Measurements from ENCODE around the gene PRKAR1B. TPM values are rescaled to one million over a fixed set of nuclear protein-coding genes. Genes with fewer than 3 reads are reported as not detected.

The PRKAR1B gene
- total RNA-seq, 1 experiment from 2014 or later: 35.3 TPM

DNA sequence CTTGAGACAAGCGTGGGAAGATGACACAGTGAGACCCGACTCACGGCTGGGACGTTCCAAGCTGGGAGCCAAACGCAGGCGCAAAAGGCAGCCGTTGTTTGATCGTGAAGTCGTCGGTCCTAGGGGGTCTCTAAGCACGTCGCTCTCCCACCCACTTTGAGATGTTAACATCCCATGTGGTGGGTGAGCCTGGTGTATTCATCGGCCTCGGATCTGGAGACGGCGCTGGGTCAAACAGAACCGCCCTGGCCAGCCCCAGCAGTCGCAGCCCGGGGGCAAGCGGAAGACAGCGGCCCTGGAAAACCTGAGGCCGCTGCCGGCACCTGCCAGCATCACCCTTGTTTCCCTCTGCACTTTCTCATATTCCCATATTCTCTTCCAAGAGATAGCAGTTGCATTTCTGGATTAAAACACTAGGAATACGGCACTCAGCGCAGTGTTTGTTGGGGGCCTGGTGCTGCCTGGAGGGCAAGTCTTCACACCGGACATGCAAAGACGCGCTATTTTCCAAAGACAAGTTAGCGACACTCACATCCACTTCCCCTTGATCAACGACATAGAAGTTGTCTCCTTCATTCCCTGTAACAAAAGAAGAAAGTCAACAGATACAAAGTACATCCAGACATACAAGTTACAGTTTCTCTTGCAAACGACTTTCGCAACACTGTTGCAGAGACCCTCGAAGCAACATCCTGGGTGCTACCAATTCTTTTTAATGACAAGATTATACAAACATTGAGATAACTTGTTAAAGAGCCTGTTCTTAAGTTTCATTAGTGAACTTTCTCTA lies 121.2 kb downstream of the PRKAR1B start:
- DNase-seq (ENCODE audit: low read depth): no peak
- in situ Hi-C loops (cut with HindIII; ENCODE audit: low pct_unique_long_range_greater_than_20kb, low sequenced_read_pairs): no loop called here

DNA sequence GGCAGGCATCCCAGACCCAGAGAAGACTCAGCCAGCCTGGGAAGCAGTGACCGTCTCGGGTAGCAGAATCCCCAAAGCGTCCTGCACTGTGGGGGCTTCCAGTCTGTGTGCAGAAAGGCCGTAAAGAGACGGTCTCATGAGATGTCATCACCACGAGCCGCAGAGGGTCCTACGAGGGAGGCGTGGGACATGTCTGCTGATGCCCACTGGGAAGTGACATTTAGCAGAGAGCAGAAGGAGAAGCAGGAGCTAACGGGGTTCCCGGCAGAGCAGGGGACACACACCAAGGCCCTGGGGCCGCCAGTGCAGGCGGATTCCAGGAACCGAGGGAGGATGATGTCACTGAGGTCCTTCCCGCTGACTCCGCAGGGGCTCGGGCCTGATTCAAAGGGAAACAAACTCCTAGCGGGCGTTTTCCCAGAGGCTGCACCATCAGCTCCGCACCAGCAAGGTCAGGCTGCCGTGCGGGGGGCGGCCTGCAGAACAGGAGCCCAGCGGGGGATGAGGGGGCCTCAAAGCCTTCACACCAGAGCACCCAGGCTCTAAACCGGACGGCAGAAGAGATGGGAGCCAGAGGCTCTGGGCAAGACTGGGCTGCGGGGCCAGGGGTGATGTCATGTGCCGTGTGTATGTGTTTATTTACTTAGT lies 122.1 kb downstream of the PRKAR1B start:
- no peak for DNase-seq (ENCODE audit: low read depth)

DNA sequence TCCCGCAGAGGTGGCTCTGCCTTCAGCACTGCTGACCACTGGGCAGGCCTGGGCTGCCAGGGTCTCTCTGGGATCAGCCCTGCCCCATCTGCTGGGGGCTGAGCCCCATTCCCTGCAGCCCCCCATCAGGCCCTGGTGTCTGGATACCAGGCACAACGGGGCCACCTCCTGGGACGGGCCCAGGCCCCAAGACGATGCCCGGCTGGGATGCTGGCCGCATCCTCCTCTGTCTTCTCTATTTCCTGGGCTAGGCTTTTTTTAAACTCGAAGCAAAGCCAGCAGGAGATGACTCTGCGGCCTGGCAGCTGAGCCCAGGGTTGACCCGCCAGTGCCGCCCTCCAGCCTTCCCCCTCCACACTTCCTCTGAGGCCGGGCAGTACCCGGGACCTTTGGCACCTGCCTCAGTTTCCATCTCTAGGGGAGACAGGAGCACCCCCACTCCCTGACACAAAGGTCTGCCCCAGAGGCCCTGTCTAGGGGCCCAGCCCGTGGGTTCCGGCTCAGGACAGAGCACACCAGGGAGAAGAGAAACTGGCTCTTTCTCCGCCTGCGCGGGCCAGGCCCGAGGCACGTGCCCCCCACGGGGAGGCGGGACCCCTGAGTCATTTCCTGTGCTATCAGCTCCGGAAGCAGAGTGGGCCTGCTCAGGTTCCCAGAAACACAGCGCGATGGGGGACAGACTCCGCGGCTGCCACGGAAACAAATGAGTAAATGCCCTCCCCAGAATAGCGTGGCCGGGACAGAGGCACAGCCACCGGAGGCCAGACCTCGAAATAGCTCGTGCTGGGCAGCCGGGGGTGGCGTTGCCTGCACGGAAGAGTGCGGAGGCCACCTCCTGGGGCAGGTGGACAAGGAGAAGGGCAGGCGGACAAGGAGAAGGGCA lies 122.8 kb downstream of the PRKAR1B start:
- no peak for DNase-seq (ENCODE audit: low read depth)
- in situ Hi-C loops (cut with HindIII; ENCODE audit: low pct_unique_long_range_greater_than_20kb, low sequenced_read_pairs): no loop called here

More for the DNA sequence above, 122.1 kb downstream of the PRKAR1B start:
- in situ Hi-C loops (cut with HindIII; ENCODE audit: low pct_unique_long_range_greater_than_20kb, low sequenced_read_pairs): no loop called here

DNA sequence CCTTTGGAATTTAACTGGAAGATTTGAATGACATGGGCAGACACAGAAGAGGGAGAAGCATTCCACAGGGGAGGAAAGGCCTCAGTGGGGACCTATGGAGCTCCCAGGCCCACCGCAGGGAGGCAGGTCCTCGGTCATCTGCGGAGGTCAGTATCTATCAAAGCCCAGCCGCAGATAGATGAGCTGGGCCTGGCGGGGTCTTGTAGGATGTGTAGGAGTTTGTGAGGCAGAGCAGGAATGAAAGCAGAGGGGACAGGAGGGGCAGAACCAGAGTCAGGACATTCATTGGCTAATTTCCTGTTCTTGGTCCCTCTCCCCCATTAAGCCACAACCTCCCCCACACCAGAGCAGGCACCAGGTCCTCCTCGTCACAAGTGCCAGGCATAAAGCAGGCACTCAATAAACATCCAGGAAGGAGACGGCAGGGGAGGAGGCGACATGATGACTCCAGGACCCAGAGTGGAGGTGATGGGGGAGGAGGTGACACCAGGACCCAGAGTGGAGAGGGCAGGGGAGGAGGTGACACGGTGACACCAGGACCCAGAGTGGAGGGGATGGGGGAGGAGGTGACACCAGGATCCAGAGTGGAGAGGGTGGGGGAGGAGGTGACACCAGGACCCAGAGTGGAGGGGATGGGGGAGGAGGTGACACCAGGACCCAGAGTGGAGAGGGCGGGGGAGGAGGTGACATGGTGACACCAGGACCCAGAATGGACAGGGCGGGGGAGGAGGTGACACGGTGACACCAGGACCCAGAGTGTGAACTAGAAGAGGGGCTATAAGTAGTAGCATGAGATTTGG lies 123.7 kb downstream of the PRKAR1B start:
- no peak for DNase-seq (ENCODE audit: low read depth)
- in situ Hi-C loops (cut with HindIII; ENCODE audit: low pct_unique_long_range_greater_than_20kb, low sequenced_read_pairs): no loop called here

DNA sequence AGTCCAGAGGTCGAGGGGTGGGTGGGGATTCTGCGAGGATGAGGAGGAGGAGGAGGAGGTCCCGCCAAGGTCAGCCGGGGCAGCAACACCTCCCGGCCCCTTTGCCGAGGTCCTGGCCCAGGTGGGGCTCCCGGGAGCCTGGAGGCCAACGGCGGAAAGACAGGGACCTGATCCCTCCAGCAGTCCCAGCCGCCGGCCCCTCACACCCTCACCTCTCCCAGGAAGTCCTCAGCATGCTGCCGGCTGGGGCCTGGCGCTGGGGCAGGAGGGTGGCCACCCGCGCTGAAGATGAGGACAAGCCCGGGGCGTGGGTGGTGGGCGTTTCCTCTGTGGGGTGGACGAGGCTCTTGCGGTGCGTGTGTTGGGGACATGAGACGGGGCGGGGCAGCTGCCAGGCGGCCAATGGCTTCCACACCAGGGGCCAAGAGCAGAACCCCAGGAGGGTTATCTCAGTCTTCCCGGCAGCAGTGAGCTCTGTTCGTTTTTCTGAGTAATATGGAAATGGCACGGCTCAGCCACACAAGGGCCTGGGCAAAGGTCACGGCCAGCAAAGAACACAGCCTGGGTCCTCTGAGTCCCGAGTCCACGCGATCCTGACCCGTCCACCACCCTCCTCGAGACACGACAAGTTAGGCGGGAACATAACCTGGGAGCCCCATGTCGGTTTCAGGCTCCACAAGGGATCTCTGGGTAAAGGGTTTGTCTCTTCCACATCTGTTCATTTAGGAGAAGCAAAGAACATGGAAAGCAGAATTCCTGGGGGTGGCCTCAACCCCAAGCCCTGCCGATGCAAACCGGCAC lies 124.5 kb downstream of the PRKAR1B start:
- in situ Hi-C loops (cut with HindIII; ENCODE audit: low pct_unique_long_range_greater_than_20kb, low sequenced_read_pairs): no loop called here
- no peak for DNase-seq (ENCODE audit: low read depth)

DNA sequence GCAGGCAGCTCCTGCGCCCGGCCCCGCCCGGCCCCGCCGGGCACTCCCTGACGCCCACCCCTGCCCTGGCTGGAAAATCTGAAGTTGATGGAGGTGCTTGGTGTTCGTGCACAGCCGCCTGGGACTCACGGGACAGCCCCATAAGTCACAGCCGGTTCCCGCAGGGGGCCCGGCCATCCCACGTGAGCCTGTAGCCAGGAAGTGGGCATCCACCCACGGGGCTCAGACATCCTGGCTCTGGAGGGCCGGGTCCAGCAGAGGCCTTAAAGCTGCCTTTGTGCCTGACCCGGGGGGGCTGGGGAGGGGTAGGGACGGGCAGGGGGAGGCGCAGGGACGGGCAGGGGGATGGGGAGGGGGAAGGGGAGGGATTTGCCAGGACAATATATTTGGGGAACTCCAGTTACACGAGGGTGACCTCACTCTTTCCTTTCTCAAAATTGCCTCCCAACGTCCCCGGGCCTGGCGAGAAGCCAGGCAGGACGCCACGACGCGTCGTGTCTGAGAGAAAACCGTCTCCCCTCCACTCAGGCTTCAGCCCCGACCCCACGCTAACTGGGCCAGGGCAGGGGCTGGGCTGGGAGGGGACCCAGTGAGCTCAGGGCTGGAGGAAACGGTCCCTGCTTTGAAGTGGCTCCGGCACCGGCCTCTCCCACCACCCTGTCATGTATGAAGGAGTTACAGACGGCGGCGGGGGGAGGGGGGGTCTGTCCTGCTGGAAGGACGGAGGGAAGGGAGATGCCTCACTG lies 125.3 kb downstream of the PRKAR1B start:
- in situ Hi-C loops (cut with HindIII; ENCODE audit: low pct_unique_long_range_greater_than_20kb, low sequenced_read_pairs): no loop called here
- DNase-seq (ENCODE audit: low read depth): no peak

DNA sequence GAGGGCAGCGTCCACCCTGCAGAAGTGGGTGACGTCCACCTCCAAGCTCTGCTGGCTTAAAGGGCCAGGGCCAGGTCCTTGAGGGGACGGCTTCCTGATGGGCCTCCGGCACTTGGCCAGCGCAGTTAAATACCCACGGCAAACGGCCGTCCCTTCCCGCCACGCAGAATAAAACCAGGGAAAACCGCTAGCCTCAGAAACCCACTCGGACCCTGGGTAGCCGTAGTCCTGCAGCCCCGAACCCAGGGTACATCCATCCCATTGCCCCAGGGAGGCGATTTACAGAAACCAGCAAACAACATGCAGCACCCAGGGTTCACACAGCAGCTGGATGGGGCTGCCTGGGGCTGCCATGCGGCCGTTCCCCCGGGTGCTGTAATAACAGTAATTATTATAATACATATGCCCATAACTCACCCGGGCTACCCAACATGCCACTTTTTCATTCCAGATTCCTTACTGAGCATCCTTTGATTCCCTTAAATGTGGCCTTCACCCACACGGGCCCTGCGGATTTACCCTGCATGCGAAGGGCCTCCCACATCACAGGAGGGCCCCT lies 126.0 kb downstream of the PRKAR1B start:
- no peak for DNase-seq (ENCODE audit: low read depth)
- in situ Hi-C loops (cut with HindIII; ENCODE audit: low pct_unique_long_range_greater_than_20kb, low sequenced_read_pairs): no loop called here

DNA sequence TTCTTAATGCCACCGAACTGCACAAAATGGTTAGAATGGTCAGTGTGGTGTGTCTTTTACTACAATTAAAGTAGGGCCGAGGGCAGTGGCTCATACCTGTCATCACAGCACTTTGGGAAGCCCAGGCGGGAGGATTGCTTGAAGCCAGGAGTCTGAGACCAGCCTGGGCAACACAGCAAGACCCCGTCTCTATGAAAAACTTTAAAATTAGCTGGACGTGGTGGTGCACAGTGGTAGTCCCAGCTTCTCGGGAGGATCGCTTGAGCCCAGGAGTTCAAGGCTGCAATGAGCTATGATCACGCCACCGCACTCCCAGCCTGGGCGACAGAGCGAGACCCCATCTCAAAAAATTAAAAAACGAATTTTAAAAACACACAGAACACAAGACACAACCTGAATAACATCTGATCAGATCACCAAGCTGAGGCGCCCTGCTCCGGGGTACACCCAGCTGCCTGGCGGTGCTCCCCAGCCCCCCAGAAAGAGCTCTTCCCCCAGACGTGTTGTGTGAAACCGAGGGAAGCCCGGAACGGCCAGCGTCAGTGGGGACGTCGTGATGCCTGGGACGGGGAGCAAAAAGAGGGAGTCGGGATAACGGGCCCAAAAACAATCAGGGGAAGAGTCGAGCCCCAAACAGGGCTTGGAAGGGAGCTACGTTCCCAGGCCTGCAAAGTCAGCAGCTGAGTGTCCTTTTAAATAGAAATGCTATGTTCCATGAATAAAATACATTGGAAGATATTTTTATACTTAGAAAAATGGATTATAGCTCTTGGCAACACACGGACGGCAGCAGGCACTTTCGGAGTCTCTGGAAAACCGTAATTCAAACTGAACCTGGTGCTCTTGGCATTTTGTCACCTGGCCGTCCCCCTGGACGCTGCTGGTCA lies 126.7 kb downstream of the PRKAR1B start:
- no peak for DNase-seq (ENCODE audit: low read depth)
- in situ Hi-C loops (cut with HindIII; ENCODE audit: low pct_unique_long_range_greater_than_20kb, low sequenced_read_pairs): no loop called here

DNA sequence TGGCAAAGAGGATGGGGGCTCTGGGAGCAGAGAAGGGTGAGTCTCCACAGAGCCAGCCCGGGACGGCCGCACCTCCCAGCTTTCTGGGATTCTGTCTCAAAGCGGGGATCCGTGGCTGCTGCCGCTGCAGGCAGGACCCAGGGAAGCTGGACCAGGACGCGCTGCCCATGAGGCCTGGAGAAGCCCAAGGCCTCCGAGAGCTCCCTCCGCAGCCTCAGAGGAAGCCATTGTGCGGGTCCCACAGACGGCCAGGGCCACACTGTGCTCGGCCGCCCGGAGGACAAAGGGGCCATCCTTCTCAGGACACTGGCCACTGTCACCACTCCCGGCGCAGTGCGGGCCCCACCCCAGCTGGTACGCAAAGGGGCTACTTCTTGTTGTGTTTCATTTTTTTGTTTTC lies 128.2 kb downstream of the PRKAR1B start:
- in situ Hi-C loops (cut with HindIII; ENCODE audit: low pct_unique_long_range_greater_than_20kb, low sequenced_read_pairs): no loop called here
- DNase-seq (ENCODE audit: low read depth): no peak

DNA sequence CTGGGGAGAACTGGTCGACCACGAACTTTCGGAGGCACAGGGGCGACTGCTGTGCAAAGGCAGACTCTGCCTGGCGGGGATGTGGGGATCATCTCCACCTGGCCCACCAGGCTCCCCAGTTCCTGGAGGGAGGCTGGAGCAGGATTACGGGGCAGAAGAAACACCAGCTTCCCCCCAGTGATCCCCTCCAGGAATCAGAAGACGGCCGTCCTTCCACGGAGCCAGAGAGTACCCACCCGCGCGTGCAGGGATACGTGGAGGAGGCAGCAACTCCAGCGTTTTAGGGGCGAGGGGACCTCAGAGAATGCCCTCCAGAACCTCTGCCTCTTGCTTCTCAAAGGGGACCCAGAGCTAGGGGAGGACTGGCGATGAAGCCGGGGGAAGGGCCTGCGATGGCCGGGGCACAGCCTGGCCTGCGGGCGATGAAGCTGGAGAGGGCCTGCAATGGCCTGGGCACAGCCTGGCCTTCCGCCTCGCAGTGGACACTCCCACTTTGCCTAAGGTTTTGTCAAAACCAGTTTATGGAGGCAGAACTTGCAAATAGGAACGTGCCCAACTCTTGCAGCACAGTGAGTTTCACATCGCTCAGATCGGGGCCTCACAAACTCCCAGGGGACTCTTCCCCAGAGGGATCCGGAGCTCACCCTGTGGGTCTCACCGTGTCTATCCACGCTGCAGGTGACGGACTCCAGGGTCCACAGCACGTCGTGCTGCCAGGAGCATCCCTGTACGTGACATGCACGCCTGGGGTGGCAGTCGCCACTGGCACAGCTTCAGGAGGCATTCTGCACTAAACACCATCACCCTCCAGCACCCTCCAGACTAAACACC lies 129.5 kb downstream of the PRKAR1B start:
- in situ Hi-C loops (cut with HindIII; ENCODE audit: low pct_unique_long_range_greater_than_20kb, low sequenced_read_pairs): no loop called here
- DNase-seq (ENCODE audit: low read depth): no peak

DNA sequence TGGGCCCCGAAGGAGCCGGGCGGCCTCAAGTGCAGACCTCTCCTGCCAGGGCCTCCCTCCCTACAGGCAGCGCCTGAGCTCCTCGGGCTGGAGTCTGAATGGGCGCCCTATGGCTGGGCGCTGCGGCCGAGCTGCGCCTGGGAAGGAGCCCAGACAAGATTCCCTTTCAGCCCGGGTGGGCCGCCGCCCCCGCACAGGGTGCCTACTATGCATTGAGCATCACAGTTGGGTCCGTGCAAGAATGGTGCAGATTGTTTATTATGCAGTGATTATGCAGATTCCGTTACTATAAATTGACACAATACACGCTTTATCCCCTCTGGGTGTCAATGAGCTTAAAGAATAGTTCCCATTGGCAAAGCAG lies 130.3 kb downstream of the PRKAR1B start:
- in situ Hi-C loops (cut with HindIII; ENCODE audit: low pct_unique_long_range_greater_than_20kb, low sequenced_read_pairs): no loop called here

DNA sequence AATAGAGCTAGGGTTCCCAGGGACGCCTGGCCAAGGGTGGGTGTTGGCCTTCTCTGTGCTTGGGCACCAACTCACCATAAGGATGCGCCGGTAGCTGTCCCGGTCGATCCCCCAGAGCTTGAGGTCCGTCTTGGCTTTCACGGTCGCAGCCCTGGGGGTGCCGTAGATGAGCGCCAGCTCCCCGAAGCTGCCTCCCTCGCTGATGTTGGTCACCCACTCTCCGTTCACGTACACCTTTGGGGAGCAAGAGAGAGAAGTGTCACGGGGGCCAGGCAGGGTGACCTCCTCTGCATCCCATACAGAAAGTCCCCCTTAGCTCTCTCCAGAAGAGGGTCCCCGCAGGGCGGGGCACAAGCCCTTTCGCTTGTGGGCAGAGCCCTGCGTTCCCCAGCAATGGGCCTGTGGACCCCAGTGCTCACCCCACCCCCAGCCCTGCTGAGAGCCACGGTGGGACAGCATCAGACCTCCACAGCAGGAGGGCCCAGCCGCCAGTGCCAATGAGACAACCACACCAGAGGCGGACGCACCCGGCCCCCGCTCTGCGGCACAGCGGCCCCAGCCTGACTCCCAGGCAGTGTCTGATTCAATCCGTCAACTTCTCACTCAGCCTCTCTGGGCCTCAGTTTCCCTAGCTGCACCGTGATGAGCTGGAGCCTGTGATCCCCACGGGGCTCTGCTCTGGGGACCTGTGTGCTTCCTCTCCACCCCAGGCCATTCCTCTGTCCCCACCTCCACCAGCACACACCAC lies 130.8 kb downstream of the PRKAR1B start:
- no peak for DNase-seq (ENCODE audit: low read depth)
- in situ Hi-C loops (cut with HindIII; ENCODE audit: low pct_unique_long_range_greater_than_20kb, low sequenced_read_pairs): no loop called here

More for the DNA sequence above, 130.3 kb downstream of the PRKAR1B start:
- DNase-seq (ENCODE audit: low read depth): no peak

DNA sequence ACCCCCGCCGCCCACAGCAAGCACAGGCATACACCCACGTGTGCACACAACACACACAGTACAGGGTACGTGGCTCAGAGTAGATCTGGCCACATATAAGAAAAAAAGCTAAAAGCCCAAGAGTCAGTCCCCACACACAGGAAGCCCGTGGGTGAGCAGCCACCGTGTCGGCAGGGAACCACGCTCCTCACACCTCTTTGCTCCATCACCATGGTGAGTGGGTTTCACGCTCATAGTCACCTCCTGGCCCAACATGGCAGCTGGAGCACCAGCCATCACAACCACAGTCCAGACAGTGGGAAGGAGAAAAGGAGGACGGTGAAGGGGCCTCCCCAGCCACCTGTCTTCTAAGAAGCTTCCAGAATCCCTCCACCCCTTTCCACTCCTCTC lies 131.5 kb downstream of the PRKAR1B start:
- in situ Hi-C loops (cut with HindIII; ENCODE audit: low pct_unique_long_range_greater_than_20kb, low sequenced_read_pairs): no loop called here
- no peak for DNase-seq (ENCODE audit: low read depth)

DNA sequence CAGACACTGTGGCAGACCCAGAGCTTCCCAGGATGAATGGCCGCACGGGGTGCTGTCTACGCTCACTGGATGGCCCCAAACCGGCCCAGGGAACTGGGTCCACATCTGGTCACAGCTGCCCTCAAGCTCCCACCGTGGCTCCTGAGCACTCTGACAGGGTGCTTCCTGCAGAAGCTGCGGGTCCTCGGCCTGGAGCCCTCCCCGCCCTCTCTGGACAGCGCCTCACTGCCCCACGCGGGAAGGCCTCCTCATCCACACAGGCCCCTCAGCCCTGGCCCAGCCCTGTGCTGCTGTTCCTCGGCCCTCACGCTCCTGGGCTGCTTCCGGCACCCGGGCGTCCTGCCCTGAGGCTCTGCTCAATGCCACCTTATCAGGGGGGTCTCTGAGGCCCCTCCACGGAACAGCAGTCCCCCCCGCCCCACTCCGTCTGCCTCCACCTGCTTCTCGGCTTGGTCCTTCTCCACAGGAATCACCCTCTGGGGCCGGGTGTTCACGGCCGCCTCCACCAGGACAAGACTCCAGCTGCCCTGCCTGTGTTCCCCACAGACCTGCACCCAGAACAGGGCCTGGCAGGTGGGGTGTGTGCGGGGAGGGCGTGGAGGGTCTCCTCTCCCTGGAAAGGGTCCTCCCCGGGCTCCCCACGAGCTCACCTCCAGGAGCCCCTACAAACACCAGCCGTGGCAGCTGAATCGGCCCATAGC lies 132.0 kb downstream of the PRKAR1B start:
- DNase-seq (ENCODE audit: low read depth): no peak
- in situ Hi-C loops (cut with HindIII; ENCODE audit: low pct_unique_long_range_greater_than_20kb, low sequenced_read_pairs): no loop called here

Measured in Caki2 (cell line).